ENCODE measurements around the gene CEP85.
"Not testable (repeated sequence)": the region's sequence is repeated elsewhere in the genome, so short reads cannot be mapped to it uniquely, and the experiment has no call there.

CEP85 gene

GRCh38 chr1:26221094-26221493 lies 12.9 kb upstream of the CEP85 start:
- DNase-seq, result no peak

DNA sequence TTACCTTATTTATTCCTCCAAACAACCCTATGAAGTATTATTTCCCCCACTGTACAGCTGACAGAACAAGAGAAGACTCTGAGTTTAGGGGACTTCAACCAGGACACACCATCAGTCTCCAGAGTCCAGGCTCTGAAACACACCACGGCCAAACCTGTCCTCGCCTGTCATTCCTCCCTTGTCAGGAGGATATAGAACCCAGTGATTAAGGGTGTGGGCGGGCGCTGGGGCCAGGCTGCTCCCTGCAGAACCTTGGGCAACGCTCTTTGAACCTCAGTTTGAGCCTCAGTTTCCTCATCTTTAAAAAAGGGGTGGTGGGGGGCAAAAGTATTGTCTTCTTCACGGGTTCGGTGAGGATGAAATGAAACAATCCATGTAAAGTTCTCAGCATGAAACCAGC lies 9.4 kb upstream of the CEP85 start:
- DNase-seq, result no peak

- DNase-seq, result peak; percentile 23
These were observed 8.8 kb upstream of the CEP85 start for GRCh38 chr1:26225033-26225831.

DNA sequence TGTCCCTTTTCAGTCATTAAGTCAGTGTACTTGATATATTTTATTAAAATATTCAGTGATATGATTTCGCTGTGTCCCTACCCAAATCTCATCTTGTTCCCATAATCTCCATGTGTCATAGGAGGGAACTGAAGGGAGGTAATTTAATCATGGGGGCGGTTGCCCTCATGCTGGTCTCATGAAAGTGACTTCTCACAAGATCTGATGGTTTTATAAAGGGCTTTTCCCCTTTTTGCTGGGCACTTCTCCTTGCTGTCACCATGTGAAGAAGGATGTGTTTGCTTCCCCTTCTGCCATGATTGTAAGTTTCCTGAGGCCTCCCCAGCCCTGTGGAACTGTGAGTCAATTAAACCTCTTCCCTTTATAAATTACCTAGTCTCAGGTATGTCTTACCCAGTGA lies 3.3 kb upstream of the CEP85 start:
- not testable (repeated sequence) for DNase-seq

DNA sequence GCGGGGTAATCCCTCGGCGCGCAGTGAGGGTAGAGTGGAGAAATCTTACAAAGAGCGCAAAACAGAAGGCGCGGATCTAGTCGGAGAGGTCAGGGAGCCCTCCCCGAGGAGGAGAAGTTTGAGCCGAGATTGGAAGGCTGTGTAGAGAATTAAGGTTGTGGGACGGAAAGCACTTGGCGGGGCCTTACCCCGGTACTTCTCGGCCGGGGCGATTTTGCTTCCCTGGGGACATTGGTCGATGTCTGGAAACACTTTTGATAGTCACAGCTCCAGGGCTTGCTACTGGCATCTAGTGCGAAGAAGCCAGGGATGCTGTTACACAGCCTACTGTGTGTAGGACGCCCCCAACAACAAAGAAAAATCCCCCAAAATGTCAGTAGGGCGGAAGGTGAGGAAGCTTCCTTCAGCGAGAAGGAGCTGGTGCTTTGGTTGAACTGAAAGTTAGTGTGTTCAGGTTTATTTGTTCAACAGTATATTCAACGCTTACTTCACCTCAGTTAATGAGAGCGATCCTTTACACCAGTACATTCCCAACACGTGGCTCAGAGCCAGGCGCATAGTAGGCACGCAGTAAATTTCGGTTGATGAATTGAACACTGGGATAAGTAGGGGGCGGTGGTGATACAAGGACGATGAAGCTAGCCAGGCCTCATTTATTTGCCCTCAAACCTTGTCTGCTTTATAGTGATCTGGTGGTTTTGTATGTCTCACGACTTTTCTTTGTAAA lies 807 bp downstream of the CEP85 start:
- DNase-seq, result peak; percentile 22

DNA sequence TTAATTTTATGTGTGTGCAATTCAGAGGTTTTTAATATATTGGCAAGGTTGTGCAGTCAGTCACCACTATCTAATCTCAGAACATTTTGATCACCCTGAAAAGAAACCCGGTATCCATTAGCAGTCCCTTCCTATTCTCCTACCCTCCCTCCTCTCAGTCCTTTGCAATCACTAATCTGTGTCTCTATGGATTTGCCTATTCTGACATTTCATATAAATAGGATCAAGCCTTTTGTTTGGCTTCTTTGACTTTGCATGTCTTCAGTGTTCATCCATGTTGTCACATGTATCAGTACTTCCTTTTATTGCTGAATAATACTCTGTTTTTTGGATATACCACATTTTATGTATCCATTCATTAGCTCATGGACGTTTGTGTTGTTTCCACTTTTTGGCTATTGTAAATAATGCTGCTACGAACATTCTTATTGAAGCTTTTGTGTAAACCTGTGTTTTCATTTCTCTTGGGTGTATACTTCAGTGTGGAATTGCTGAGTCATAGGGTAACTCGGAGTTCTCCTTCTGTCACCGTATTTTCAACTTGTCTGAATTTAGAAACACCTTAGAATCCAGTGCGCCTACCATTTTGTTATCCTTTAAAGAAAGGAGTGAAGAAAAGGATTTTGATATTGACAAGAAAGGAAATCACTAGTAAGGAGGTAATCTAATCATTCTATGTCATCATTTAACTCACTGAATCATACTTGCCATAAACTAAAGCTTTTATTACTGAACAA lies 3.4 kb downstream of the CEP85 start:
- DNase-seq, result no peak

- peak; percentile 31 for DNase-seq
These were observed 5.9 kb downstream of the CEP85 start for GRCh38 chr1:26239936-26240335.

GRCh38 chr1:26252718-26253117 lies 18.7 kb downstream of the CEP85 start:
- DNase-seq, result no peak

- no peak for DNase-seq
These were observed 20.4 kb downstream of the CEP85 start for GRCh38 chr1:26254404-26254803.

DNA sequence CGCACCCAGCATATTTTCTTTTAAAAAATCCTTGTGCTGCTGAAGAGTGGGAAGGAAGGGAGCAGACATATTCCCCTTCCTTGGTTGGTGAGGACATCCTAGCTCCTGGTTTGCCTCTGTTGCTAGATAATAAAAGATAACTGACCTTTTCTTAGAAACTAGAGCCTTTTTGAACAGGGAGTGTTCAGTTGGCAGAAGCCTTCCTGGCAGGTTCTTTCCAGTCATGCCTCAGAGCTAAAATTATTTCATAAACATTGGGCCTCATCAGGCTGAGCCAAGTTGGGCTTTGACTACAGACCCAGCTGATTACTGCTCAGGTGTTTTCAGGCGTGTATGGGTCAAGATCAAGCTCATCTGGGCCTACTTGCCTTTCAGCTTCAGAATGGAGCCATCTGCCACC lies 23.2 kb downstream of the CEP85 start:
- DNase-seq, result no peak

- no peak for DNase-seq
These were observed 25.0 kb downstream of the CEP85 start for GRCh38 chr1:26259005-26259404.

GRCh38 chr1:26259578-26259977 lies 25.6 kb downstream of the CEP85 start:
- no peak for DNase-seq

- DNase-seq, result no peak
These were observed 29.2 kb downstream of the CEP85 start for GRCh38 chr1:26263212-26263611.

- no peak for DNase-seq
These were observed 31.4 kb downstream of the CEP85 start for GRCh38 chr1:26265405-26265804.

DNA sequence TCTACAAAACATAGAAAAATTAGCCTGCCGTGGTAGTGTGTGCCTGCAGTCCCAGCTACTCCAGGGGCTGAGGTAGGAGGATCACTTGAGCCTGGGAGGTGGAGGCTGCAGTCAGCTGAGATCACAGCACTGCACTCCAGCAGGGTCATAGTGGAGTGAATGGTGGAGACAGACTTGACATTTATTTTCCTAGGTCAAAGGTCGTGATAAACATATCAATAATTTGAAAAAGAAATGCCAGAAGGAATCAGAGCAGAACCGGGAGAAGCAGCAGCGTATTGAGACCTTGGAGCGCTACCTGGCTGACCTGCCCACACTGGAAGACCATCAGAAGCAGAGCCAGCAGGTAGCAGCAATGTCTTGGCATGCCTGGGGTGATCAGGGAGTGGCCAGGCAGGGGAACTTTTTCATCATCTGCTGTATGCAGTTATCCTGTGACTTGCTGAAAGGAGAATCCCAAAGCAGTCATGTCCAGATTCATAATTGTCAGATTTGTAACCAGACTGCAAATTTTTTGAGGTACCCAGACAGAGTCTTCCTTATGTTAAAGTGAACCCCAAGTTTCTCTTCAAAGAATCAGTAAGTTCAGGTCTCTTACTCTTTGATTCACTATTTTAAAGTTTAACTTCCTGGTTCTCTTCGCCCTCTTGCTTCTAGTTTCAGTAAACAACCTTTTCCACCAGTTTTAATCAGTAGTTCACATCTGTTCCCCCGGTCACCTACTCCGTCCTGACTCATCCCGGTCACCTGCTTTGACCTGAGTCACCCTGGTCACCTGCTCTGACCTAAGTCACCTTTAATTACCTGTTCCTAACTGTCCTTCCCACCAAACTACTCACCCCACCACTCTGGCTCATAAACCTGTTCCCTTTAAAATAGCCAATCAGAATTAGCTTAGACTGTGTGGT lies 34.5 kb downstream of the CEP85 start:
- no peak for DNase-seq

DNA sequence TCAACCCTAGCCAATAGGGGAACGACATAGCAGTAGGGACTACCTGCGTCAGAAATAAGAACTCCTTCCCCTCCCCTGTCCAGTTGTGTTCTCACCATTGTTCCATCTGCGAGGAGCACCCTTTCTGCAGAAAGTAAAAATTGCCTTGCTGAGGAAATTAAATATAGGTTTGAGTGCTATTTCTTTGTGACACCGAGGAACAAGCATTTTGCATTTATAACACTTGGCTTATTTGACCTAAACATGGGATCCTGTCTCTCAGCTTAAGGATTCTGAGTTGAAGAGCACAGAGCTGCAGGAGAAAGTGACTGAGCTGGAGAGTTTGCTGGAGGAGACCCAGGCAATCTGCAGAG lies 35.2 kb downstream of the CEP85 start:
- DNase-seq, result no peak

GRCh38 chr1:26274801-26275425 lies 40.9 kb downstream of the CEP85 start:
- no peak for DNase-seq

GRCh38 chr1:26275580-26276431 lies 41.8 kb downstream of the CEP85 start:
- DNase-seq, result peak; percentile 93

- DNase-seq, result no peak
These were observed 42.4 kb downstream of the CEP85 start for GRCh38 chr1:26276432-26276838.

DNA sequence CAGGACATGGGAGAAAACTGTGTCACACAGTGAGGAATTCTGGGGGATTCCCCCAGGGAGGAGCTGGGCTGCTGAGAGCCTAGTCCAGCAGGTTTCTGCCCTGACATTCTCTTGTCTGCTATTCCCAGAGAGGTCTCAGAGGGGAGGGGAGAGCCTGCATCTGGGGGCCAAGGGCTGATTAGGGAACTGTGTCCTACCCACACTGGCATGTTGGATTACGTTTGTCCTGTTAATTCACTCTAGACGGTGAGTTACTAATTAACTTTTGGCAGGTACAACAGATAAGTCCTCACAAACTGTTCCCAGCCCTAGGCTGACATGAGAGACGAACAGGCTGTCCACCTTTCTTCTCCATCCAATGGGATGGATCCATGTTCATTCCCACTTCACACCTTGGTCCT lies 43.3 kb downstream of the CEP85 start:
- no peak for DNase-seq

GRCh38 chr1:26277719-26278118 lies 43.7 kb downstream of the CEP85 start:
- no peak for DNase-seq

All from fibroblast of skin of scalp (primary cell).